Mammary epithelial cell (primary cell): ENCODE data around the gene UVSSA.

Experiments used
- CTCF ChIP-seq, 2 donors: IDR thresholded peaks in 1 of 2; conservative IDR thresholded peaks in 1 of 2; 2 replicates each; pipeline ENCODE4 v1.5.1; 2011 to 2012; ENCODE audit warnings: inconsistent platforms in 2 of 2, low read length in 2 of 2, mild to moderate bottlenecking in 2 of 2, control low read depth in 1 of 2, low read depth in 1 of 2; ENCODE audit not compliant: insufficient read depth in 1 of 2; ENCODE audit errors: extremely low read depth in 1 of 2
- EZH2 ChIP-seq: IDR thresholded peaks from 2 replicates; pipeline ENCODE4 v1.6.1; 2012; ENCODE audit warnings: low read length, inconsistent platforms, borderline replicate concordance

- TF ChIP-seq CTCF (conservative IDR thresholded peaks at IDR 0.05 in 1 of 2, IDR thresholded peaks at IDR 0.05 in 1 of 2; ENCODE audit: extremely low read depth in 1 of 2, insufficient read depth in 1 of 2, low read depth in 1 of 2, low read length in 2 of 2) (no peak), EZH2 (no peak)
Observed at GRCh38 chr4:1363513-1363912, 16.5 kb downstream of the UVSSA start.
